MG63 (cell line): ENCODE results near the gene TTYH1. TPM values are rescaled to one million over a fixed set of nuclear protein-coding genes. Genes with fewer than 3 reads are reported as not detected.
"Not testable (repeated sequence)": the region's sequence is repeated elsewhere in the genome, so short reads cannot be mapped to it uniquely, and the experiment has no call there.

Source experiments
- DNase-seq: peaks from one replicate; pipeline ENCODE4 v3.0.0-alpha.2; 2020
- H3K27me3 ChIP-seq: fragments of 250-450 bp; sonication (Bioruptor Pico); 2 replicates; pipeline ENCODE4 v1.5.1; 2020; ENCODE audit warnings: mild to moderate bottlenecking, moderate library complexity
- H3K36me3 ChIP-seq: fragments of 250-450 bp; sonication (Bioruptor Pico); 2 replicates; pipeline ENCODE4 v1.5.1; 2020; ENCODE audit warnings: mild to moderate bottlenecking, moderate library complexity
- H3K4me3 ChIP-seq: fragments of 250-450 bp; sonication (Bioruptor Pico); 2 replicates; pipeline ENCODE4 v1.5.1; 2020; ENCODE audit warnings: mild to moderate bottlenecking, moderate library complexity
- H3K9me3 ChIP-seq: fragments of 250-450 bp; sonication (Bioruptor Pico); 2 replicates; pipeline ENCODE4 v1.5.1; 2020; ENCODE audit warnings: mild to moderate bottlenecking, moderate library complexity
- total RNA-seq: library from RNA; depleted of rRNA; stranded (reverse); fragments of >200 nt; shearing (Covaris generic); gene quantifications from 2 replicates; pipeline ENCODE4 v1.2.3, GENCODE V29; 2014; ENCODE audit warnings: low replicate concordance; rRNA removed

The TTYH1 gene
- not detected in 2 replicates for total RNA-seq

GRCh38 chr19:54415208-54415900 is at the start of gene TTYH1:
TSS of gene TTYH1 (plus strand) at chr19:54415464. CDS start at chr19:54415553, 89 bp downstream.
- Histone ChIP-seq H3K9me3 (no peaks in the 10 kb centered on the region), H3K27me3 (peaks cover 39% of the 10 kb centered on the region), H3K36me3 (no peaks in the 10 kb centered on the region), H3K4me3 (no peak within 1 kb of the TSS)
- DNase-seq, result no peak

GRCh38 chr19:54365798-54366197 is 49.5 kb upstream of the TTYH1 start:
- not testable (repeated sequence) for H3K4me3 ChIP-seq, H3K36me3 ChIP-seq, DNase-seq, H3K9me3 ChIP-seq
- H3K27me3 ChIP-seq, result peaks cover 30% of the 10 kb centered on the region

DNA sequence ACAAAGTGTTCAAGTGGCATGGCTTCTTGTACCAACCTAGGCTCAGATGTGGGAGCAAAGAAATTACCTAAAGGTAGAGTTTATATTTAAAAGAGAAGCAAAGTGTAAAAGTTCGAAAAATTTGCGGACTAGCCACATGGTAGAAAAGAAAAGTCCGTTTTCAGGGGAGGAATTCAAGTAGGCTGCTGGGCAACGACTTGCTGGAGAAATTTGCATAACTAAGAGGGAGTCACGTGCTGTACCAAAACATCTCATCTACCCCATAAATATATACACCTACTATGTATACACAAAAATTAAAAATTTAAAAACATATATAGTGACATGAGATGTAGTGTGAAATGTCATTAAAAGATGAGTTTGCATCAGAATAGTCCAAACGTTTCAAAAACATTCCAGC is 48.5 kb upstream of the TTYH1 start:
- peaks cover 39% of the 10 kb centered on the region for H3K27me3 ChIP-seq
- no peaks in the 10 kb centered on the region for H3K9me3 ChIP-seq
- DNase-seq, result no peak
- H3K36me3 ChIP-seq, result no peaks in the 10 kb centered on the region
- H3K4me3 ChIP-seq, result no peak overlapping the region

GRCh38 chr19:54369082-54369687 is 46.1 kb upstream of the TTYH1 start:
- DNase-seq, result no peak
- no peaks in the 10 kb centered on the region for H3K9me3 ChIP-seq
- H3K27me3 ChIP-seq, result peaks cover 53% of the 10 kb centered on the region
- no peak overlapping the region for H3K4me3 ChIP-seq
- no peaks in the 10 kb centered on the region for H3K36me3 ChIP-seq

- not testable (repeated sequence) for H3K36me3 ChIP-seq, H3K9me3 ChIP-seq, DNase-seq, H3K4me3 ChIP-seq
- H3K27me3 ChIP-seq, result peaks cover 48% of the 10 kb centered on the region
Observed at GRCh38 chr19:54369688-54370433, 45.4 kb upstream of the TTYH1 start.

DNA sequence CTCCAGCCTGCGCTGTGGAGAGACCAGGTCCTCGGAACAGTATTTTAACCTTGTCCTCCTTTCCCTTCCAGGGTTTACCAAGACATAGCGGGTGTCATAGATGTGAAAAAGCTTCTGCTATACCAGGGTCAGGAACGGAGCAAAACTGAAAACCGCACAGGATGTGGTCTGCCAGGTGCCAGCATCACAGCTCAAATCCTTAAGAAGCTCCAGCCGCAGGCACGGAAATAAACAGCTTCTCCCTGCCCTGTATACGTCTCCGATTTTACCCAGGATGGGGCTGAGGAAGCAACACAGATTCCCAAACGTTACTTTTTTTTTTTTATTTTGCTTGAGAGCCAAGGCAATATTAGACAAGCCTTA is 44.8 kb upstream of the TTYH1 start:
- DNase-seq, H3K4me3 ChIP-seq, H3K36me3 ChIP-seq, H3K9me3 ChIP-seq: not testable (repeated sequence)
- H3K27me3 ChIP-seq, result peaks cover 44% of the 10 kb centered on the region

- not testable (repeated sequence) for DNase-seq, H3K4me3 ChIP-seq, H3K9me3 ChIP-seq, H3K36me3 ChIP-seq
- H3K27me3 ChIP-seq, result peaks cover 42% of the 10 kb centered on the region
Observed at GRCh38 chr19:54371453-54371852, 43.8 kb upstream of the TTYH1 start.

DNA sequence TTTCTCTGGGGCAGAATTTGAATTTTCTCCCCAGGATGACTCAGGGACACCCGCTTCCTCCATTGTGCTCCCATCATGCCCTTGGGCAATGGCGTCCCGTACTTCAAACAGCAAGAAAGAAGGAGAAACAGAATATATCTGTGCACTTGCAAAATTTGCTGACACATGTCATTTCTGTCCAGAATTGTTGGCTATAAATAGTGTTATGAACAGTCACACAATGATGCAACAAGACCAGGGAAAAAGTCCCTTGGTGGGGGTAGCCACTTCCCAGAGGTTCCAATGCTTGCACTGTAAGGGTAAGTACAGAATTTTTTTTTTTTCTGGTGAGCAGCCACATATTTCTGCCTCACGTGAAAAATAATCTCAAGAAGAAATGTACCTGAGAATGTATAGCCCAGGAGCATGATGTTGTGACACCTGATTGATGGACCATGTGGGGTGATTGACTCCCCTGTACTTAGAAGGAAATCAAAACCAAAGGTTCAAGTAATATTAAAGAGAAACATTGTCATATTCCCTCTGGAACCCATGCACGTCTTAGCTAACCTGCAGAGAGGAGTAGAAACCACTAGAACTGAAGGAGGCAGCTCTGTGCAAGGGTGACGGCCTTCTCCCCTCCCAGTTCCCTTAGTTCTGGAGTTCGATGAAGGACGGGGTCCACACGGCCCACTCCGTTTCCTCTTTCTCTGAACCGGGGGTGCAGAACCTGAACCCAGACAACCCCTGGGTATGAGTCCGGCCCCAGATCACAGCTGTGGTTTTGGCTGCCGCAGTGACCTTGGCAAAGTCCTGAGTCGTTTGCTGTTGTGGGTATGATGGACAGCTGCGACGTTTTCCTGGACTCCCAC is 41.3 kb upstream of the TTYH1 start:
- Histone ChIP-seq H3K9me3 (no peaks in the 10 kb centered on the region), H3K27me3 (peaks cover 41% of the 10 kb centered on the region), H3K4me3 (no peak overlapping the region), H3K36me3 (no peaks in the 10 kb centered on the region)
- no peak for DNase-seq

GRCh38 chr19:54375181-54375938 is 39.9 kb upstream of the TTYH1 start:
- not testable (repeated sequence) for H3K9me3 ChIP-seq, DNase-seq, H3K4me3 ChIP-seq, H3K36me3 ChIP-seq
- peaks cover 39% of the 10 kb centered on the region for H3K27me3 ChIP-seq

GRCh38 chr19:54376610-54377285 is 38.5 kb upstream of the TTYH1 start:
- H3K9me3 ChIP-seq, result no peaks in the 10 kb centered on the region
- H3K27me3 ChIP-seq, result peaks cover 30% of the 10 kb centered on the region
- H3K36me3 ChIP-seq, result no peaks in the 10 kb centered on the region
- no peak overlapping the region for H3K4me3 ChIP-seq
- no peak for DNase-seq

DNA sequence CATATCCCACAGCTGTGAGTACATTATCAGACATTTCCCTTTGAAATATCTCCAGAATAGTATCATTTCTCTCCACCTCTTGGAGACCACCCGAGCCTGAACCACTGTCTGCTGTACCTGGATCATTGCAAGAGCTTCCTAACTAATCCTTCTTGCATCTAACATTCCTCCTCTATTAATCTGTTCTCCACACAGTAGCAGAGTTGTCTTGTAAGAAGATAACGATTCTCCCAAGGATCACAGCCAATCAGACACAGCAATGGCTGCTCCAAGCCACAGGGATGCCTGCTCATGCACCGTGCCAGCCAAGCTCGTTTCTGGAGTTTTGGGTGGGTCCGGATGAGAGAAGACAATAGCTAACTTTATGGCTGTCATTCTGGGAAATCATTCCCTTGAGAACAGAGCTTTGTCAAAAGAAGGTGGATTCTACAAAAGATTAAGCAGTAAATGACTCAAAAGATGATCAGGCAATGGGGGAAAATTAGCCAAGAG is 36.0 kb upstream of the TTYH1 start:
- Histone ChIP-seq H3K9me3 (no peaks in the 10 kb centered on the region), H3K27me3 (peaks cover 29% of the 10 kb centered on the region), H3K4me3 (no peak overlapping the region), H3K36me3 (no peaks in the 10 kb centered on the region)
- no peak for DNase-seq

GRCh38 chr19:54380897-54381296 is 34.4 kb upstream of the TTYH1 start:
- DNase-seq, result no peak
- H3K36me3 ChIP-seq, result no peaks in the 10 kb centered on the region
- no peak overlapping the region for H3K4me3 ChIP-seq
- H3K9me3 ChIP-seq, result no peaks in the 10 kb centered on the region
- H3K27me3 ChIP-seq, result peaks cover 35% of the 10 kb centered on the region

DNA sequence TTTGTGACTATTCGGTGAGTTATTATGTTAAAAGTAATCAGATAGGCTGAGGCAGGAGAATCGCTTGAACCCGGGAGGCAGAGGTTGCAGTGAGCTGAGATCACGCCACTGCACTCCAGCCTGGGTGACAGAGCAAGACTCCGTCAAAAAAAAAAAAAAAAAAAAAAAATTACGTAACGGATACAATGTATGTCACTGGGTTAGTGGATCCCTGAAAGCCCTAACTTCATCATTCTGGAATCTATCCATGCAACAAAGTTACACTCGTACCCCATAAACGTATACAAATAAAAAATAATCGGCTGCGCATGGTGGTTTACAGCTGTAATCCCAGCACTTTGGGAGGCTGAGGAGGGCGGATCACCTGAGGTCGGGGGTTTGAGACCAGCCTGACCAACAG is 33.2 kb upstream of the TTYH1 start:
- not testable (repeated sequence) for H3K9me3 ChIP-seq, DNase-seq, H3K4me3 ChIP-seq, H3K36me3 ChIP-seq
- peaks cover 42% of the 10 kb centered on the region for H3K27me3 ChIP-seq

DNA sequence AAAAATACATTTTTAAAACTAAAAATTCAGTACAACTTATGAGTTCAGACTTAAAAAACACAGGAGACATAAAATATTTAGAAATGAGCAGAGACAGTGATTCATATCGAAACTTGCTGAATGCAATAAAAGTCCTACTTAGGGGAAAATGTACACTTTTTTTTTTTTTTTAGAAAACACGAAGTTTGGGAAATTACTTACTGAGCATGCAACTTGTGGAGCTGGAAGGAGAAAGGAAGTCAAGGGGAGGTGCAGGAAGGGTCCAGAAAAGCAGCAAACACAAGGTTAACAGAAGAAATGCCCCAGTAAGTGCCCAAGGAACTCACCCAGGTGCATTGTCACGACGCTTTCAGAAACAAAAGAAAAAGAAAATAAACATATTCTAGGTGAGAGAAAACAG is 31.9 kb upstream of the TTYH1 start:
- Histone ChIP-seq H3K27me3 (peaks cover 53% of the 10 kb centered on the region), H3K36me3 (no peaks in the 10 kb centered on the region), H3K4me3 (no peak overlapping the region), H3K9me3 (no peaks in the 10 kb centered on the region)
- DNase-seq, result no peak

DNA sequence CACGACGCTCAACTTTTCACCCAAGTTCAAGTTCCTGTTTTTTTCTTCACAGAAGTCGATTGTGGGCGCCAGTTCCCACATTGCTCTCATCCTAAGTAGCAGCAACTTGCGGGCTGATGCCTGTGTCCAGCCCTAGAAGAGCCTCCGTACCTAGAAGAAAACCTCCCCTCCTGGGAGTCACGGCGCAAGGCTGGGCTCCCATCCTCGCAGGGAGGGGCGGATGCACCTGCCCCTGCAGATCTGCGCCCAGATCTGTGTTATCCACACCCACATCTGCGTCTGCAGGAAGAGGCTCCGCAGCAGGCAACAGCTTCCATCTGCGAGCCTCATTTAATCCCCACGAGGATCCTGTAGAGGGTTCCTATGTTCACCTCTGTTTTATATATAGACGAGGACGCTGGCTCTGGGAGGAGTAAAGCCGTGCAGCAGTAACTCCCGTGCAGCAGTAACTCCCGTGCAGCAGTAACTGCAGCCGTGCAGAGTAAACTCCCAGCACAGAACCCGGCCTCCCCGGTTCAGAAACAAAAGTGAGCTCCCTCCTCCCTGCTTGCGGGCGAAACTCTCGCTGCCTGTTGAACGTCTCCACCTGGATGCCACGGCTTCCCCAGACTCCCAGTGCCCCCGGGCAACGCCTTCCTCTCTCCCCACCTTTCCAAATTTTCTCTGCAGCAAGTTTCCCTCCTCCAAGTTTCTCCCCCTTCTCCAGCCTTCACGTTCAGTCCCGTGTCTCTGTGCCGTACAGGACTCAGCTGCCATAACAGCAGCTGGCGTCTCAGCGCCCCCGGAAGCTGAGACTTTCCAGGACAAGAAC is 27.1 kb upstream of the TTYH1 start:
- no peaks in the 10 kb centered on the region for H3K9me3 ChIP-seq
- peaks cover 68% of the 10 kb centered on the region for H3K27me3 ChIP-seq
- H3K36me3 ChIP-seq, result no peaks in the 10 kb centered on the region
- H3K4me3 ChIP-seq, result no peak overlapping the region
- DNase-seq, result no peak
